ENCODE data around the gene PACC1.

DNA sequence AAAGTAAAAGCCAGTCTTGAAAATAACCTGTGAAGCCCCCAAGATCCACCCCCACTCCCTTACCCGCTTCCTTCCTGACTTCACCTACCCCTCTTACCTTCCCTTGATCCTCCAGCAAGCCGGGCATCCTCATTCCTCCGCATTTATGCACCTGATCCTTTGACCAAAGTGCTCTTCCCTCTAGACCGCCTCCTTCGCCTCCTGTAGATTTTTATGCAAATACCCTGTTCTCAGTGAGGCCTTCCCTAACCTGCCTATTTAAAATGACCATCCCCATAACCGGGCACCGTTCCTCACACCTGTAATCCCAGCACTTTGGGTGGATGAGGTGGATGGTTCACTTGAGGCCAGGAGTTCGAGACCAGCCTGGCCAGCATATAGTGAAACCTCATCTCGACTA lies 17.0 kb upstream of the PACC1 start:
- no peak for TF ChIP-seq CTCF (IDR thresholded peaks at IDR 0.05)
- no peak for TF ChIP-seq POLR2A (IDR thresholded peaks at IDR 0.05)
- TF ChIP-seq EP300 (IDR thresholded peaks at IDR 0.05): no peak
- no peak for TF ChIP-seq POLR2AphosphoS5 (IDR thresholded peaks at IDR 0.05)
